HL-60 (cell line): Measurements from ENCODE around the gene TM4SF4.

ENCODE experiments used
- DNase-seq, 2 experiments: peaks; one replicate each; pipeline ENCODE4 v3.0.0-alpha.2; 2010 to 2020; ENCODE audit warnings: low read depth in 1 of 2, low spot score in 1 of 2
- H3K27ac ChIP-seq: fragments of 250-450 bp; sonication (Bioruptor Pico); replicated peaks from 2 replicates; pipeline ENCODE4 v1.5.1; 2020; ENCODE audit warnings: mild to moderate bottlenecking, moderate library complexity
- H3K27me3 ChIP-seq: fragments of 250-450 bp; sonication (Bioruptor Pico); 2 replicates; pipeline ENCODE4 v1.5.1; 2021; ENCODE audit warnings: mild to moderate bottlenecking, moderate library complexity; ENCODE audit not compliant: insufficient read depth, poor library complexity, severe bottlenecking
- H3K4me3 ChIP-seq: replicated peaks from 2 replicates; pipeline ENCODE4 v1.5.1; 2011; ENCODE audit warnings: mild to moderate bottlenecking, control low read depth, low read length; ENCODE audit not compliant: insufficient read depth
- CTCF ChIP-seq: IDR thresholded peaks from one replicate; pipeline ENCODE4 v1.5.1; 2011; ENCODE audit warnings: low read length, control low read depth, inconsistent platforms; ENCODE audit not compliant: insufficient read depth
- GABPA ChIP-seq: IDR thresholded peaks from 2 replicates; pipeline ENCODE4 v1.6.1; 2012; ENCODE audit warnings: low read depth
- POLR2AphosphoS5 ChIP-seq: IDR thresholded peaks from 2 replicates; pipeline ENCODE4 v1.6.1; 2012; ENCODE audit warnings: low read depth
- REST ChIP-seq: IDR thresholded peaks from 2 replicates; pipeline ENCODE4 v1.6.1; 2012; ENCODE audit warnings: low read depth; ENCODE audit not compliant: insufficient replicate concordance
- SPI1 ChIP-seq: IDR thresholded peaks from 2 replicates; pipeline ENCODE4 v1.6.1; 2012; ENCODE audit warnings: low read depth, mild to moderate bottlenecking, borderline replicate concordance
- long read RNA-seq: library from polyadenylated mRNA; unstranded; transcript quantifications from one replicate; pipeline ENCODE4 v2.0.0, GENCODE V29; 2020

TM4SF4 gene
- long read RNA-seq, result 0 reads

- Histone ChIP-seq H3K27me3 (no peaks in the 10 kb centered on the region), H3K27ac (no peak within 1 kb of the TSS), H3K4me3 (no peak within 1 kb of the TSS)
- TF ChIP-seq GABPA (no peak), REST (no peak), SPI1 (no peak), CTCF (no peak), POLR2AphosphoS5 (no peak)
- no peak for DNase-seq
Observed at GRCh38 chr3:149474250-149474817, at the start of gene TM4SF4. Gene TM4SF4 (plus strand): TSS chr3:149474697. CDS start chr3:149474878, 181 bp downstream.

- TF ChIP-seq CTCF (no peak), GABPA (no peak), SPI1 (no peak), REST (no peak), POLR2AphosphoS5 (no peak)
- Histone ChIP-seq H3K27me3 (no peaks in the 10 kb centered on the region), H3K4me3 (no peak overlapping the region), H3K27ac (no peak overlapping the region)
- no peak for DNase-seq
Observed at GRCh38 chr3:149424918-149425317, 49.6 kb upstream of the TM4SF4 start.

GRCh38 chr3:149426325-149426724, 48.2 kb upstream of the TM4SF4 start:
- Histone ChIP-seq H3K4me3 (no peak overlapping the region), H3K27ac (no peak overlapping the region), H3K27me3 (no peaks in the 10 kb centered on the region)
- TF ChIP-seq SPI1 (no peak), POLR2AphosphoS5 (no peak), CTCF (no peak)
- DNase-seq, result no peak

- Histone ChIP-seq H3K27me3 (no peaks in the 10 kb centered on the region), H3K4me3 (no peak overlapping the region), H3K27ac (no peak overlapping the region)
- TF ChIP-seq CTCF, result no peak
- TF ChIP-seq GABPA, result no peak
- no peak for TF ChIP-seq POLR2AphosphoS5
- no peak for TF ChIP-seq SPI1
- TF ChIP-seq REST, result no peak
- DNase-seq, result no peak
Observed at GRCh38 chr3:149428087-149428486, 46.4 kb upstream of the TM4SF4 start.
